ENCODE data around the gene JAKMIP2.
"Not testable (repeated sequence)": the region's sequence is repeated elsewhere in the genome, so short reads cannot be mapped to it uniquely, and the experiment has no call there.

JAKMIP2 gene

DNA sequence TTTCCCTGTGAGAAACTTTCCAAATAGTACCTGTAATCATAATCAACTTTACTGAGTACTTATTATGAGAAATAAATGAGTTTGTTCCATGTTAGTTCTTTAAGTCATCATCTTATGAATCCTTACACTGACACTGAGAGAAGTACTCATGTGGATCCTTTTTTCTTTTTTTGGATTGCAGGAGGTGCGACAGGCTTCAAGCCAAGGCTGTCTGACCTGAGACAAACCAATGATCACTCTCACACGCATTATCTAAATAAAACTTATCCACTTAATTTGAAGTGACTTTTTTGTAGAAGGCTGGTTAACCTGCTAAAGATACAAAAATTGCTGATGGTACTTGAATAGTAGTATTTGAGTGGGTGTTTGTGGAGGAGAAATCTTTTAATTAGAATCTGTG lies 39.5 kb downstream of the JAKMIP2 start:
- no peak for DNase-seq

DNA sequence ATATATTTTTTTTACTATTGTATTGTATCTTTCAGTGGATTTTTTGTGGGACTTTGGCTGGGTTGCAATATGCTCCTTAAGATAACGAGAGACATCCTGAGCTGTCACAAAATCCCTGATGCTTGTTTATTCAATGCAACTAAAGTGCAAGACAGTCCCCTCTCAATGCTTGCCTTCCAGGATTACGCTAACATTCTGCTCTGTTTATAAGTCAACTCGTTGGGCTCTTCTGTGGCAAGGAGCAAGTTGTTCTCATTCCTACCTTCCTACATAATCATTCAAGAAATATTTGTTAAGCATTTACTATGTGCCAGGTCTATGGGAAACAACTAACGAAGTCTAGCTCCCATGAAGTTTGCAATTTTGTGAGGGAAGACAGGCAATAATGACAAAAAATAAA lies 40.4 kb downstream of the JAKMIP2 start:
- DNase-seq, result no peak

DNA sequence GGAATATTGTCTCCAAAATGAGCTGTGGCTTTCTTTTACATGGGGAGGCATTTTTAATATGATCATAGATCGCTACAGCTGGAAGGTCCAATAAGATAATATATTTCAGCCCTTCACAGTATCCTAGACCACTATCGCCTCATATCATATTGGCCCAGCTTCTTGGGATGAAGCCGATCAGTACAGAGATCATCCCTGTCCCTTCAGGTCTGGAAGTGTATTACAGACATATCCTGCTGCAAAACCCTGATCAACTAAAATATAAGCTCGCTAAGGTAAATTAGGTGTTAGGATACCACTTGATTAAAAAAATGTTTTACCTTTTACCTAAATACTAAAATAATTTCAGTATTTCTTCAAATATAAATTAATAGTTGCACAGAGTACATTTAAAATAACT lies 41.7 kb downstream of the JAKMIP2 start:
- no peak for DNase-seq

DNA sequence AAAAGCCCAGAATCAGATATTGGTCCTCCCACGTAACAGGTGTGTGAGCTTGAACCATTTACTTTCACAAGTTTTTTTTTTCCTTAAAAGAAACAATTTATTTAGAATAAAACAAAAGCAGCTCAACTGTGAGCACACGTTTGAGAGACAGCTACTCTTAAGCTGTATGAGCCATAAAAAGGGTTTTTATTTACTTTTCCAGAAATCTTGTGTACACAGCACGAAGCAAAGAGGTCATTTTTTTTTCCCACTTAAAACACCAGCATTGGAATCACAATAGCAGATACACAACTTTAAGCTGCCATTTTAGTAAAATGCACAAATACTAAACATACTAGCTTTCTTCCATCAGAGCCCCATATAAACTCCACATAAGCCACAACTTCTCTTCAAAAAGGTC lies 44.6 kb downstream of the JAKMIP2 start:
- no peak for DNase-seq

GRCh38 chr5:147735621-147736125 lies 46.9 kb downstream of the JAKMIP2 start:
- DNase-seq, result no peak

GRCh38 chr5:147734894-147735293 lies 47.6 kb downstream of the JAKMIP2 start:
- no peak for DNase-seq

GRCh38 chr5:147733075-147733474 lies 49.5 kb downstream of the JAKMIP2 start:
- no peak for DNase-seq

DNA sequence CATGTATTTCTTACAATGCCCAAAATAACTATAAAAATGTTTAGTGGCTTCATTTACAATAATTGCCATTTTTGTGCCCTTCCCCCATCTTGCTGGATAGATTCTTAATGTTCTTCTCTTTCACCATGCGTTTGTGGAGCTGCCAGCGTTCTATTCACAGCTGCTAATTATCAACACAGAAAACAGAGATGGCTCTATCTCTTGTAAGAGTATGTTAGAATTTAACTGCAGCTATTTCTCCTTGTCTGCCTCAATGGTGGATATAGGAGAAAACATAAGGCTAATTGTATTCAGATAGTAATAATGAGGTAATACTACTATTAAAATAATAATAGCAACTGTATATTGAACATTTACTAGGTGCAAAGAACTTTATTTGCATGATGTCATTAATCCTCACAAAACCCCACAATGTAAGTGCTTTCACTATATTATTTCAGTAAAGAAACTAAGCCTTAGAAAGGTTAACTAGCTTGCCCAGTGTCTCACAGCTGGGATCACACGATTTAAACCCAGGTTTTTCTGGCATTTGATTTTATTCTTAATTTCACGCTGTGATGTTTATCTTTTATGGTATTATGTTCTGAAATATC lies 50.1 kb downstream of the JAKMIP2 start:
- no peak for DNase-seq

GRCh38 chr5:147731431-147732290 lies 50.9 kb downstream of the JAKMIP2 start:
- no peak for DNase-seq

GRCh38 chr5:147727200-147727599 lies 55.3 kb downstream of the JAKMIP2 start:
- DNase-seq, result no peak

DNA sequence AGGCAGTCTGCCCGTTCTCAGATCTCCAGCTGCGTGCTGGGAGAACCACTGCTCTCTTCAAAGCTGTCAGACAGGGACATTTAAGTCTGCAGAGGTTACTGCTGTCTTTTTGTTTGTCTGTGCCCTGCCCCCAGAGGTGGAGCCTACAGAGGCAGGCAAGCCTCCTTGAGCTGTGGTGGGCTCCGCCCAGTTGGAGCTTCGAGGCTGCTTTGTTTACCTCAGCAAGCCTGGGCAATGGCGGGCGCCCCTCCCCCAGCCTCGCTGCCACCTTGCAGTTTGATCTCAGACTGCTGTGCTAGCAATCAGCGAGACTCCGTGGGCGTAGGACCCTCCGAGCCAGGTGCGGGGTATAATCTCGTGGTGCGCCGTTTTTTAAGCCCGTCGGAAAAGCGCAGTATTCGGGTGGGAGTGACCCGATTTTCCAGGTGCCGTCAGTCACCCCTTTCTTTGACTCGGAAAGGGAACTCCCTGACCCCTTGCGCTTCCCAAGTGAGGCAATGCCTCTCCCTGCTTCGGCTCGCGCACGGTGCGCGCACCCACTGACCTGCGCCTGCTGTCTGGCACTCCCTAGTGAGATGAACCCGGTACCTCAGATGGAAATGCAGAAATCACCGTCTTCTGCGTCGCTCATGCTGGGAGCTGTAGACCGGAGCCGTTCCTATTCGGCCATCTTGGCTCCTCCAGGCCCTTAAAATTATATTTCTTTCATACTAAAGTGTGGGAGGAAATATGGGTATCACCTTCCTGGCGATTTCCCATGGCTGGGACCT lies 61.2 kb downstream of the JAKMIP2 start:
- not testable (repeated sequence) for DNase-seq

GRCh38 chr5:147713550-147714295 lies 68.8 kb downstream of the JAKMIP2 start:
- DNase-seq, result no peak

DNA sequence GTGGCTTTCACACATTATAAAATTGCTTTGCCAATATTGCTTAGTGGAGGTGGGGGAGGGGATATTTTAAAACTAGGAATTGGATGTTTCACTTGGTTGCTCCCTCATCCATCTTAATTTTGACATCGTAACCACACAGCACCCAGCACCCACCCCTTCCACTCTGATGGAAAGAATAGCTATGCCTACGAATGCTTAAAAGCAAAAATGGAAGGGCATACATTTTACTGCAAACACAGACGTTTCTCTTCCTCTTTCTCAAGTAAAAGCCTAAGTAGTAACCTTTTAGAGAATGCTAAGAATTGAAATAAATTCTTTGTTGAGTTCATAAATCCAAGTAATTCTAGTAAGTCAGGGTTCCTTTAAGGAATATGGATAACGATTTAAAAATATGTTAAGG lies 69.9 kb downstream of the JAKMIP2 start:
- no peak for DNase-seq

DNA sequence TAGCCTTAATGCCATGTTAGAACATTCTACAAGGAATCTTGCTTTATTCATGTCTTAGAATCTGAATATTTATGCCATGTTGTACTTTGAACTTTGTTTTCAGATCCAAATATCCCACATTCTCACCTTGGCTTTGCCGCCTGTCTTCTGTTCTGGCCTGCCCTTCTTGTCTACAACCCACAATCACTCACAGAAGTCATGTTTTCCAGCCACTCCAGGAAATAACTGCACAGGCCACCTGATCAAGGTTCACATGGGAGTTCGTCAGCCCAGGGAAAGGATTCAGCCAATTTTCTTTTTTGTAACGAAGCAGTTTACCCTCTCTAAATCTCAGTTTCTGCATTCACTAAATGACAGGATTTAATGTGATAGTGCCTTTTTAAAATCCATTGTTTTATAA lies 70.5 kb downstream of the JAKMIP2 start:
- DNase-seq, result no peak

DNA sequence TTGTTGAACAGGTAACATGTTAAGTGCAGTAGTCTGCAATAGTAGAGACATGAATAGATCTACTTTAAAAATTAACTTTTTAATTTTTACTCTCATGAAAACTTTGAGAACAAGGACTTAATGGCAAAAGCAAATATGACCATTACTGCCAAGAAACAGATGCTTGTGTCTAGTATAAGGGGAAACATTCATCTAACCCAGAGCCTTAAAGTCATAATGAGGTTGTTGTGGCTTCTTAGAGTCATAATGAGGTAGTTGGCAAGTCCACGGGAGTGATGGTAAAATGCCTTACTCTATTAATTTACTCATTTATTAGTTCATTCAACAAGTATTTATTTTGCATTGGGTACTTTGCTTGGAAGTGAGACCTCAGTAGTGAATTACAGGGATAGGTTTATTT lies 71.5 kb downstream of the JAKMIP2 start:
- DNase-seq, result no peak

- no peak for DNase-seq
These were observed 73.8 kb downstream of the JAKMIP2 start for GRCh38 chr5:147708708-147709107.

DNA sequence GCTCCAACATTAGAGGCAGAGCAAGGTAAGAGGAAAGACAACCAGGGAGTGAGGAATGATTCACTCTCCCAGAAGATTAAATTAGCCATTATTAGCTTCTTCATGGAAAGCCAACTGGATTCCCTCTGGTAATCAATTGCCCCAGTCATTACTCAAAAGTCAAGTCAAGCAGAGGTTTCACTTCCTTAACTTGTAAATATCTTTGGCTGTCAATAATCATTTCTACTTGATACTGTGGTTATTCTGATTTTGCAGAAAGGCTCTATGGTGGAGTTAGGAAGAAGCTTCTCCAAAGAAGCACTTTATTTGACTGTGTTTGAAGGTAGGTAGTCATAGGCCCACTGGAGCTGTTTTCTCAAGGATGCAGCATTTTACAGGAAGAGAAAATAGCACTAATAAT lies 78.0 kb downstream of the JAKMIP2 start:
- DNase-seq, result no peak

DNA sequence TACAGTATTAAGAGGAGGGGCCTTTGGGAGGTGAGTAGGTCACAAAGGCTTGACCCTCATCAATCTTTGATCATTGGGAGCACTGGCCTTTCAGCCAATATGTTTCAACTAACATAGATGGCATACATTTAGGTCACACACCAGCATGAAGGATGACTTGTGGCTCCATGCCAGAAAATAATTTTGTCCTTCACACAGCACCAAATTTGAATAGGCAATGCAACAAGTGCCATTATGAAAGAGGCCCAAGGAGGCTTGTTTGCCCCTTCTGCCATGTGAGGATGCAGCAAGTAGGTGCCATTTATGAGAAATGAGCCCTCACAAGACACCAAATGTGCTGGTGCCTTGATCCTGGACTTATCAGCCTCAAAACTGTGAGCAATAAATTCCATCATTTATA lies 81.1 kb downstream of the JAKMIP2 start:
- no peak for DNase-seq

DNA sequence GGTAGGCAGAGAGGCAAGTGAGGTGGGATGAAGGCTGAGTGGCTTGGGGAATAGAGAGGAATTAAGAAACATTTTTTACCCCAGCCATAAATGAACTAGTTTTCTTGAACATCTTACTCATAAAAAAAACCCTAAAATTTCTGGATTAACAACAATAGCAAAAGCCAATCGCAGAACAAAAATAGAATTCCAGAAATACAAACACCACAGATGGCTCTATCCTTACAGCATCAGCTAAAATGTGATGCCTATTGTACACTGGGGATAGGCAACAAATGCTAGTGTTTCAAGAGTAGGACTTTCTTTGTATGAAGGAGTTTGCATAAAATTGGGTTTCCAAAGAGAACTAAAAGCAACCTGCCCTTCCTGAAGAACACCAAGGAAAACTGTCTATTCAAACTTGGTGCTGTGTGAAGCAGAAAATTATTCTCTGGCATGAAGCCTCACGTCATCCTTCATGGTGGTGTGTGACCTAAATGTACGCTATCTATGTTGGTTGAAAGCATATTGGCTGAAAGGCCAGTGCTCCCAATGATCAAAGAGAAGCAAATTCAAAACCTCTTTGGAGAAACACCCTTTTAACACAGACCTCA lies 82.9 kb downstream of the JAKMIP2 start:
- no peak for DNase-seq

GRCh38 chr5:147697380-147697779 lies 85.1 kb downstream of the JAKMIP2 start:
- DNase-seq, result no peak

- DNase-seq, result no peak
These were observed 87.8 kb downstream of the JAKMIP2 start for GRCh38 chr5:147694772-147695171.

DNA sequence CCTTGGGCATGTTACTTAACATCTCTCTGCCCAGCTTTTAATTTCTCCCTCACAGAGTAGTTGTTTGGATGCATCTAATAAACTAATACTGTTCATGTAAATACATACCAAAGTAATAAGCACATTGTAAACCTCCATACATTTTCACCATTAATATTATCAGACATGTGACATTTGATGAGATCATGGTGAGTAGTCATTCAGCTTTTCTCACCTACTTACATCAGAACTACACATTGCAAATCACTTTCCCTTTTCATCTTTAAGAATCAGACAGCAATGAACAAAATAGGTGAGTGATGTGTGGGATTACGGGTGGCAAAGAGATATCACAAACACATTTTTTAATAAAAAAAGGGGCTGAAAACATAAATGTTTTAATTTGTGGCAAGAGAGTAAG lies 89.3 kb downstream of the JAKMIP2 start:
- DNase-seq, result no peak

- DNase-seq, result no peak
These were observed 91.4 kb downstream of the JAKMIP2 start for GRCh38 chr5:147691130-147691529.
